IMR-90 (cell line): ENCODE measurements around the gene CDKN1A.

Source experiments
- BHLHE40 ChIP-seq: fragments of 150-350 bp; IDR thresholded peaks from 2 replicates; pipeline ENCODE4 v1.6.1; 2016; ENCODE audit warnings: mild to moderate bottlenecking, low read depth, low read length
- CEBPB ChIP-seq: IDR thresholded peaks from 2 replicates; pipeline ENCODE4 v1.6.1; 2012; ENCODE audit warnings: low read depth, low read length, improper control_type of control experiment
- CHD1 ChIP-seq: IDR thresholded peaks from 2 replicates; pipeline ENCODE4 v1.6.1; 2012; ENCODE audit warnings: low read depth, low read length, improper control_type of control experiment
- CTCF ChIP-seq: conservative IDR thresholded peaks from 2 replicates; pipeline ENCODE4 v1.5.1; 2012; ENCODE audit warnings: mild to moderate bottlenecking, low read depth, low read length, improper control_type of control experiment
- MAFK ChIP-seq: IDR thresholded peaks from 2 replicates; pipeline ENCODE4 v1.6.1; 2012; ENCODE audit warnings: low read depth, low read length, improper control_type of control experiment
- POLR2A ChIP-seq: IDR thresholded peaks from 2 replicates; pipeline ENCODE4 v1.6.1; 2012; ENCODE audit warnings: mild to moderate bottlenecking, low read depth, low read length
- RAD21 ChIP-seq: IDR thresholded peaks from 2 replicates; pipeline ENCODE4 v1.6.1; 2012; ENCODE audit warnings: low read length, improper control_type of control experiment
- SMC3 ChIP-seq: fragments of 150-350 bp; IDR thresholded peaks from 2 replicates; pipeline ENCODE4 v1.6.1; 2016; ENCODE audit warnings: low read depth, mild to moderate bottlenecking, antibody characterized with exemption, low read length, moderate library complexity

- TF ChIP-seq CTCF = no peak
- no peak for TF ChIP-seq CEBPB
- no peak for TF ChIP-seq SMC3
- no peak for TF ChIP-seq POLR2A
- TF ChIP-seq RAD21 = no peak
- no peak for TF ChIP-seq CHD1
- no peak for TF ChIP-seq MAFK
- TF ChIP-seq BHLHE40 = no peak
These were observed 16.9 kb downstream of the CDKN1A start for GRCh38 chr6:36695414-36695813.
